HL-60 (cell line): ENCODE results near the gene AKR1C2.

Experiments used
- GABPA ChIP-seq: IDR thresholded peaks from 2 replicates; pipeline ENCODE4 v1.6.1; 2012; ENCODE audit warnings: low read depth
- POLR2AphosphoS5 ChIP-seq: IDR thresholded peaks from 2 replicates; pipeline ENCODE4 v1.6.1; 2012; ENCODE audit warnings: low read depth
- TF ChIP-seq, protein P1 (sequence below): IDR thresholded peaks from one replicate; pipeline ENCODE4 v1.5.1; 2011; ENCODE audit warnings: low read length, control low read depth, inconsistent platforms; ENCODE audit not compliant: insufficient read depth
- TF ChIP-seq, protein P2 (sequence below): IDR thresholded peaks from 2 replicates; pipeline ENCODE4 v1.6.1; 2012; ENCODE audit warnings: low read depth; ENCODE audit not compliant: insufficient replicate concordance

DNA sequence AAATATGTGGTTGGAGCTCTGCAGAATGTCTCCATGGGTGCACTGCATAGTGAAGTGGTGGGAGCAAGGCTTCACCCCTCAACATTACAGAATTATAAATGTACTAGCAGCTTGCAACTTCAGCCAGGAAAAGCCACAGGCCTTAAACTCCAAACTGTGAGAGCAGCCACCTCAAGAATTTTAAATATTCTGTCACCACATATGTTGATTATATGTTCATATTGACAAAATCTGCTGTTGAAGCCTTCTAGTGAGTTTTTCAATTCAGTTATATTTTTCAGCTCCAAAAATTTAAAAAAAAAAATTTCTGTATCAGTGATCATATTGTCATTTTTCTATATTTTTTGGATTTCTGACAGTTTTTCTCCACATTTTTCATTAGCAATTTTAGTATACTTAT lies 30.9 kb upstream of the AKR1C2 start:
- TF ChIP-seq, protein P1, sequence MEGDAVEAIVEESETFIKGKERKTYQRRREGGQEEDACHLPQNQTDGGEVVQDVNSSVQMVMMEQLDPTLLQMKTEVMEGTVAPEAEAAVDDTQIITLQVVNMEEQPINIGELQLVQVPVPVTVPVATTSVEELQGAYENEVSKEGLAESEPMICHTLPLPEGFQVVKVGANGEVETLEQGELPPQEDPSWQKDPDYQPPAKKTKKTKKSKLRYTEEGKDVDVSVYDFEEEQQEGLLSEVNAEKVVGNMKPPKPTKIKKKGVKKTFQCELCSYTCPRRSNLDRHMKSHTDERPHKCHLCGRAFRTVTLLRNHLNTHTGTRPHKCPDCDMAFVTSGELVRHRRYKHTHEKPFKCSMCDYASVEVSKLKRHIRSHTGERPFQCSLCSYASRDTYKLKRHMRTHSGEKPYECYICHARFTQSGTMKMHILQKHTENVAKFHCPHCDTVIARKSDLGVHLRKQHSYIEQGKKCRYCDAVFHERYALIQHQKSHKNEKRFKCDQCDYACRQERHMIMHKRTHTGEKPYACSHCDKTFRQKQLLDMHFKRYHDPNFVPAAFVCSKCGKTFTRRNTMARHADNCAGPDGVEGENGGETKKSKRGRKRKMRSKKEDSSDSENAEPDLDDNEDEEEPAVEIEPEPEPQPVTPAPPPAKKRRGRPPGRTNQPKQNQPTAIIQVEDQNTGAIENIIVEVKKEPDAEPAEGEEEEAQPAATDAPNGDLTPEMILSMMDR: no peak
- TF ChIP-seq, protein P2, sequence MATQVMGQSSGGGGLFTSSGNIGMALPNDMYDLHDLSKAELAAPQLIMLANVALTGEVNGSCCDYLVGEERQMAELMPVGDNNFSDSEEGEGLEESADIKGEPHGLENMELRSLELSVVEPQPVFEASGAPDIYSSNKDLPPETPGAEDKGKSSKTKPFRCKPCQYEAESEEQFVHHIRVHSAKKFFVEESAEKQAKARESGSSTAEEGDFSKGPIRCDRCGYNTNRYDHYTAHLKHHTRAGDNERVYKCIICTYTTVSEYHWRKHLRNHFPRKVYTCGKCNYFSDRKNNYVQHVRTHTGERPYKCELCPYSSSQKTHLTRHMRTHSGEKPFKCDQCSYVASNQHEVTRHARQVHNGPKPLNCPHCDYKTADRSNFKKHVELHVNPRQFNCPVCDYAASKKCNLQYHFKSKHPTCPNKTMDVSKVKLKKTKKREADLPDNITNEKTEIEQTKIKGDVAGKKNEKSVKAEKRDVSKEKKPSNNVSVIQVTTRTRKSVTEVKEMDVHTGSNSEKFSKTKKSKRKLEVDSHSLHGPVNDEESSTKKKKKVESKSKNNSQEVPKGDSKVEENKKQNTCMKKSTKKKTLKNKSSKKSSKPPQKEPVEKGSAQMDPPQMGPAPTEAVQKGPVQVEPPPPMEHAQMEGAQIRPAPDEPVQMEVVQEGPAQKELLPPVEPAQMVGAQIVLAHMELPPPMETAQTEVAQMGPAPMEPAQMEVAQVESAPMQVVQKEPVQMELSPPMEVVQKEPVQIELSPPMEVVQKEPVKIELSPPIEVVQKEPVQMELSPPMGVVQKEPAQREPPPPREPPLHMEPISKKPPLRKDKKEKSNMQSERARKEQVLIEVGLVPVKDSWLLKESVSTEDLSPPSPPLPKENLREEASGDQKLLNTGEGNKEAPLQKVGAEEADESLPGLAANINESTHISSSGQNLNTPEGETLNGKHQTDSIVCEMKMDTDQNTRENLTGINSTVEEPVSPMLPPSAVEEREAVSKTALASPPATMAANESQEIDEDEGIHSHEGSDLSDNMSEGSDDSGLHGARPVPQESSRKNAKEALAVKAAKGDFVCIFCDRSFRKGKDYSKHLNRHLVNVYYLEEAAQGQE: no peak
- TF ChIP-seq GABPA: no peak
- TF ChIP-seq POLR2AphosphoS5: no peak
